ENCODE measurements around the gene CLCN2. TPM values are rescaled to one million over a fixed set of nuclear protein-coding genes. Genes with fewer than 3 reads are reported as not detected.

The CLCN2 gene
- polyA plus RNA-seq, 3 donors, result 11.7 to 18.4 (median 17.7) TPM

- DNase-seq, result no peak
Measured at GRCh38 chr3:184299488-184300377, 61.7 kb downstream of the CLCN2 start.

- DNase-seq, result peak; percentile 97
Measured at GRCh38 chr3:184298759-184299487, 62.5 kb downstream of the CLCN2 start, which contains the start of gene PSMD2. Gene PSMD2 (plus strand): TSS chr3:184299241. CDS start chr3:184299267, 26 bp downstream.

- no peak for DNase-seq
Measured at GRCh38 chr3:184296616-184297015, 64.8 kb downstream of the CLCN2 start.

Other genes with a start within 250 kb of the CLCN2 start
- gene EIF2B5, start 226.2 kb downstream of the CLCN2 start, polyA plus RNA-seq (ENCODE audit: insufficient read length in 3 of 3), result 10 to 100 TPM; 49.2 to 55.3 (median 55.3) TPM
- gene DVL3, start 206.2 kb downstream of the CLCN2 start, polyA plus RNA-seq (ENCODE audit: insufficient read length in 3 of 3), result 10 to 100 TPM; 81.8 to 97.5 (median 82.1) TPM
- 100 to 1,000 TPM; 331 to 367 (median 357) TPM for gene AP2M1, start 186.8 kb downstream of the CLCN2 start, polyA plus RNA-seq (ENCODE audit: insufficient read length in 3 of 3)
- 10 to 100 TPM; 65.0 to 73.6 (median 69.7) TPM for gene ABCF3, start 175.4 kb downstream of the CLCN2 start, polyA plus RNA-seq (ENCODE audit: insufficient read length in 3 of 3)
- gene VWA5B2, start 132.0 kb downstream of the CLCN2 start, polyA plus RNA-seq (ENCODE audit: insufficient read length in 3 of 3), result 1 to 10 TPM; 2.1 to 3.1 (median 2.5) TPM
- 10 to 100 TPM; 38.7 to 41.7 (median 40.6) TPM for gene ALG3, start 112.6 kb downstream of the CLCN2 start, polyA plus RNA-seq (ENCODE audit: insufficient read length in 3 of 3)
- gene EEF1AKMT4, start 111.9 kb downstream of the CLCN2 start, polyA plus RNA-seq (ENCODE audit: insufficient read length in 3 of 3), result 1 to 10 TPM; 3.1 to 3.3 (median 3.2) TPM
- gene CAMK2N2, start 100.1 kb downstream of the CLCN2 start, polyA plus RNA-seq (ENCODE audit: insufficient read length in 3 of 3), result under 1 TPM in 1 of 3 donors, not detected in 2; 0.19 TPM
- under 1 TPM in 2 of 3 donors, not detected in 1; 0.04 to 0.10 TPM for gene ECE2, start 85.6 kb downstream of the CLCN2 start, polyA plus RNA-seq (ENCODE audit: insufficient read length in 3 of 3)
- 100 to 1,000 TPM; 214 to 250 (median 245) TPM for gene PSMD2, start 62.4 kb downstream of the CLCN2 start, polyA plus RNA-seq (ENCODE audit: insufficient read length in 3 of 3)
- gene EIF4G1, start 47.0 kb downstream of the CLCN2 start, polyA plus RNA-seq (ENCODE audit: insufficient read length in 3 of 3), result 100 to 1,000 TPM; 190 to 251 (median 207) TPM
- gene FAM131A, start 24.0 kb downstream of the CLCN2 start, polyA plus RNA-seq (ENCODE audit: insufficient read length in 3 of 3), result 10 to 100 TPM; 11.2 to 14.3 (median 13.7) TPM
- gene POLR2H, start 105 bp upstream of the CLCN2 start, polyA plus RNA-seq (ENCODE audit: insufficient read length in 3 of 3), result 100 to 1,000 TPM in 2 of 3 donors, 10 to 100 TPM in 1; 85.3 to 110 (median 106) TPM
- 1 to 10 TPM; 2.1 to 2.7 (median 2.5) TPM for gene THPO, start 16.6 kb upstream of the CLCN2 start, polyA plus RNA-seq (ENCODE audit: insufficient read length in 3 of 3)
- gene CHRD, start 18.4 kb upstream of the CLCN2 start, polyA plus RNA-seq (ENCODE audit: insufficient read length in 3 of 3), result 10 to 100 TPM; 12.5 to 20.4 (median 16.1) TPM
- gene EPHB3, start 200.2 kb upstream of the CLCN2 start, polyA plus RNA-seq (ENCODE audit: insufficient read length in 3 of 3), result 10 to 100 TPM; 25.4 to 33.2 (median 29.1) TPM

All from renal pelvis (tissue), 4 donors.